ENCODE results near the gene SORL1.

Gene SORL1

DNA sequence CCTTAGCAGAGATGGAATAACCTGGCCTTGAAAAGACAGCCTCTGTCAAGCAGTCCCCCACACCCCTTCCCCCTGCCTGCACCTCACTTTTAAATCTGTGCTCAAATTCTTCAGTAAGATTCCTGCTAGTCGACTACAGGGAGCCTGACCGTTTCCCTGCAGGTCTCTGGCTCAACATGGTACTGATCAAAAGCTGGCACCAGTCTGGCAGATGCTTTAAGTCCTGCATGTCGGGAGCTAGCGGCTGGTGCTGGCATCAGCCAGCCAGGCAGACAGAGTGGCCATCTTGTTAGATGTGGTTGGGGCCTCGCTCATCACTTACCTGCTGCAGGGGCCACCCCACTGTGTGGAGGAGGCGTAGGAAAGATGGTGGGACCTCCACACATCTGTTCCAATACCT is 205.0 kb downstream of the SORL1 start:
- DNase-seq = no peak

DNA sequence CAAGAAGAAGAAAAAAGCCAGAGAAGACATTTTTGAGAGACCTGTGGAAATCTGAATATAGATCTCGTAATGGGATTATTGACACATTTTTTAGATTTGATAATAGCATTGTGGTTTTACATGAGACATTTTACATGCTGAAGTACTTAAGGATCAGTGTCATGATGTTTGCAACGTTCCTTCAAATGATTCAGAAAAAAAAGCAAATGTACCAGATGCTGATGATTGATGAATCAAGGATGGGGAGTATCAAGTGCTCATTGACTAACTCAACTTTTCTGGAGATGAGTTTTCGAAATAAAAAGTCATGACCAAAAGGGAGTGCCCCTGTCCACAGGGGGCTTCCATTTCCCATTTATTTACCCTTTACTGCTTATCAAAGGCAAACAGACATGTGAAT is 207.7 kb downstream of the SORL1 start:
- no peak for DNase-seq

DNA sequence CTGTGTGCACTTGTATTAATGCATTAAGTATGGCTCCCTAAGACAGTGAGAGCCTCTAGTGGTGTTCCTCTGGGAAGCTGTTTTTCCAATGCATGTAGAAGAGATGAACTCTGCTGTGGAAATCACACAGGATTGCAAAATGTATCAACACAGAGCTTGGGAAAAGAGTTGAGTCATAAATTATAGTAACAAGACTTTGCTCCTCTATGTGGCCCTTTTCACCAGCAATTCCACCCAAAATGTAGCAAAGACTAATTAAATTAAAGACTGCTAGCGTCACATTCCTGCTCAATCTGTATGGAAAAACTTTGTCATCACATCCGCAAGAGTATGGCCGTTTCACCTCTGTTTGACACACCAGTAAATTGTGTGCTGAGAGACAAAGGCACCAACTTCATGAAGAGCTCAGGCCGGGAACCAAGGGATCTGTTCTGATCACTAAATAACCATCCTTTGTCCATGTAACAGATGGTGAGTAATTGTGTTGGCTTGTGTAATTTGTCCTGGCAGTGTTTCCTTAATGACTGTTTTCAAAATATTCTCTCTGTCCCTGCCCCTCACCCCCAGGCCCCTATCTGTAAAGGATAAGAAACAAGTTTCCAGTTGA is 209.9 kb downstream of the SORL1 start:
- no peak for DNase-seq

DNA sequence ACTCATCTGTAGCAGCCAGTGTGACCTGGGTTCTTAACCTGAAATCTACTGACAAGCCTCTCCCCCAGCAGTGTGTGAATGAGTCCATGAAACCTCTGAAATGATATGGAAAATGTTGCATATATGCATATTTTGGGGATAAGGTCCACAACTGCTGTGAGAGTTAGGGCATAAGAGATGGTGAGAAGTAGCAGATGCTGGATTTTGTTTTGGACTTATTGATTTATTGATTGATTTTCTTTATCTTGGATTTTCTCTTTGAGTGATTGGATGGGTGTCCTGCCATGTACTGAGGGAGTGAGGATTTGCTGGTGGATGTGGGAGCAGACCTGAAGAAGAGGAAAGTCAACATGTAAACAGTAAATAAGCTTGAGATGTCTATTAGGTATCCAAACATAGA is 212.0 kb downstream of the SORL1 start:
- DNase-seq = no peak

DNA sequence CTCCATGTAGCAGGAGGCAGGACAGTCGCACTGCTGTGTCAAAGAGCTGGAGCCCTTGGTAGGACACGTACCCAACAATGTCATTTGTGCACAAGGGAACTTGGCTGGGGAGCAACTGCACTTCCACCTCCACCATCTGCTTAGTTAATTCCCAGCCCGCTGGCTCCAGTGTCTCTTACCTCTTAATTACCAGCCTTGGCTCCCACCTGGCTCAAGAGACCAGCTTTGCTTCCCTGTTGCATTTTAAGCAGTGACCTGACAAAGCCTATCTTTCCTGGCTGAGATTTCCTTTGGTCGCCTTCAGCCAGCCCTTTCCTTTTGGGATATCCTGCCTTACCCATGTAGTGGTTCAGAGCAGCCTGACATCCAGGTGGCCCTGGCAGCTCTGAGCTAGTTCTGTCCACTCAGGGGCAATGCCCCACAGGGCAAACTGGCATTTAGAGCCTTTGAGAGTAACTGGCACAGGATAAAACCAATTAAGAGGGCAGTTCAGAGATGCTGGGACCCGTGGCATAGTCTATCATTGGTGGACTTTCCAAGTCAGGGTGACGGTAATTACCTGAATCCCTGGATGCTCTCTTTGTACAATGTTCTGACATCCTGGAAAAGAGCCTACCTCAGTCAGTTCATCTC is 213.2 kb downstream of the SORL1 start:
- DNase-seq = no peak

DNA sequence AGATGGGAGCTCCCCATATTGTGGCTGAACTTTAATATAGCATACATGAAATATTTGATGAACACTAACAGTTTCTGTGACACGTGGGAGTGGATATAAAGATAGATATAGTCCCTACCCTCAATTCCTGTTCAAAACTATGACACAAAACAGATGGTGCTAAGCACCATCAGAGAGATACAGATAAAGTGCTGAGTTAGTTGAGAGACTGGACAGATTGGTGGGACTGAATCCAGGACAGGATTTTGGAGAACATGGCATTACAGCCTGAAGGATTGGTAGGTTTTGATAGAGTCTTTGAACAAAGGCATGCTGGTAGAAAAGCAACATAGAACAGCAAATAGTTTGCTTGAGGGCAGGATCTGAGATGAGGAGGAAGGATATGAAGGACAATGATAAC is 215.7 kb downstream of the SORL1 start:
- no peak for DNase-seq

DNA sequence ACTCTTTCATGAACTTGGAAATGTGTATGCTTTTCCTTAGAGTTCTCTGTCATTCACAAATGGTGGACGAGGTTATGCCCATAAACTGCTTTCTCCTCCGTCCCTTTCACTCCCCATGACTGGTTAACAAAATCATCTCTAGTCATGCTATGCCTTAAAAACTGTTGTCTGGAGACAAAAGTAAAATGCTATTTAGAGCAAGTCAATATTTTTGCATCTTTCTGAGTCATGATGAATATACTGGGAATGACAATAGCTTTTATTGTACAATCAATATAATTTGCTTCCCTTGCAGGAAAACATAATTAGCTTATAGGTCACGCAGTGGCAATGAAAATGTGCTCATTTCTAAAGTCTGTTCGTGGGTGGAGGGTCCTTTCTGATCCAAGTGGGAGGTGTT is 217.3 kb downstream of the SORL1 start:
- no peak for DNase-seq

DNA sequence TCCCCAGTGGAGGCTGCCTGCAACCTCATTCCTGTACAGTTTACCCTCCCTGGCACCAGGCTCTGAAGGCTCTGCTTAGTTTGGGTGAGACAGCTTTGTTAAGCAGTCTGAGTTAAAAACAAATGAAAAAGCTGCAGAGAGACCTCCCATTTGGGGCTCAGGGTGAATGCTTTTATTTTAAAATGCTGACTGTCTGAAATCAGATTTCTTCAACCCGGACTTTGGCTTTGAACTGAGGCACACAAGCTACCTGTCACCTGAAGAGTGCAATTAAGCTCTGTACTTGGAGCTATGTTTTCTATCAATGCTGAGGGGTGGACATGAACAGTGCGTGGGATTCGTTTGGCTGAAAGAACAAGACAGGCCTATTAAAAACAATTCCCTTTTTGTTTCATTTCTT is 218.2 kb downstream of the SORL1 start:
- no peak for DNase-seq

DNA sequence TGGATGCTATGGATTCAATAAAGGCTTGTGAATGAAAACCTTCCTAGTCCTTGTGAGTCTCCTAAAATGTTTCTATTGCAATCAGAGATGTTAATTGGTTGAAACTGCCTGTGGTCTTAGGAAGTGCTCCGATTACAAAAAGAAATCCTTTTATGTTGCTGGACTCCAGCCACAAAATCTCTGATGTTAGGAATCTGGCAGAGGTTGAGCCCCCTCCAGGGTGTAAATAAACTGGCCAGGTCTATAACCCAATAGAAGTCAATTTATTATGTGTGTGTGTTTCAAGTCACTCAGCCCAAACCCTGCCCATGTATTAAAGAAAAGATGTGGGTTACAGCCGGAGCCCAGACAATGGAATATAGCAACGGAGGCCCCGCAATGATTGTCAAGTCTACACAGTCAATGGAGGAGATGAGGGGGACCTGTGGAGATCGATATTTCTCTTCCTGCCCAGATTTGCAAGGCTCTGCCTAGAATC is 218.7 kb downstream of the SORL1 start:
- DNase-seq = no peak

DNA sequence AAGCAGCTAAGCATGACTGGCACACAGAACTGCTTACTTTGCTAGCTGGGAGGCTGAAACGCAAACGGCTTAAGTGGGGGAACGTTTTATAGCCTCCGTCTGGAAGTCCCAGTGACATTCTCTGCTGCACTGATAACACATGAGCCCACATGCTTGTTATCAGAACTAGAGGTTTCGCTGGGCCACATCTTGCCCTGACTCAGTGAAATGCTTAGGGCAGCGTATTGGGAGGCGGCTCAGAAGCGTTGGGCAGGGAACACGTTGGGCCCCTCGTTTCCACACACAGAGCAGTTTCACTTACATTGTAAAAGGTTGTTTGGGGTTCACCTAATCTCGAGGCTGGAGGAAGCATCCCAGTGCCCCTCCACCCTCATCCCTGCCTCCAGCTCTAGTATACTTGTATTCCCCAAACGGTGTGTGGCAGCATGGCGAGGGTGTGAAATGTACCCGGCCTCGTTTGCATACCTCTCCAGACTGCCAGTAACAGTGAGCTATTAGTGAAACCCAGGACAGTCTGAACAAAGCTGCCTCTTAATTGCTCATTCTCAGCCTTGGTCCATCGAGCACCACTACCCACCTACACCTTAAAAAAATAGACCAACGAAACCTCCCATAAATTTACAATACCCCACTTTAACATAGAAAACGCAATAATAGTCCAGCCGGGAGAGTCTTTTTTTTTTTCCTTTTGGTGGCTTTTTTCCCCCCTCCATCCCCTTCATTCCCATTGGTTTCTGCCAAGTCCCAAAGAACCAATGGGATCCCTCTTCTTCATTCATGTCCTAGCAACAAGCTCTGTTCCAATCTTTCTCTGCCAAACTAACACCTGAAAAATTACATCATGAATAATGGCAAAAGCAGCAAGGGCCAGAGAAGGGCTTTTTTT is 219.4 kb downstream of the SORL1 start:
- DNase-seq = peak; percentile 73

DNA sequence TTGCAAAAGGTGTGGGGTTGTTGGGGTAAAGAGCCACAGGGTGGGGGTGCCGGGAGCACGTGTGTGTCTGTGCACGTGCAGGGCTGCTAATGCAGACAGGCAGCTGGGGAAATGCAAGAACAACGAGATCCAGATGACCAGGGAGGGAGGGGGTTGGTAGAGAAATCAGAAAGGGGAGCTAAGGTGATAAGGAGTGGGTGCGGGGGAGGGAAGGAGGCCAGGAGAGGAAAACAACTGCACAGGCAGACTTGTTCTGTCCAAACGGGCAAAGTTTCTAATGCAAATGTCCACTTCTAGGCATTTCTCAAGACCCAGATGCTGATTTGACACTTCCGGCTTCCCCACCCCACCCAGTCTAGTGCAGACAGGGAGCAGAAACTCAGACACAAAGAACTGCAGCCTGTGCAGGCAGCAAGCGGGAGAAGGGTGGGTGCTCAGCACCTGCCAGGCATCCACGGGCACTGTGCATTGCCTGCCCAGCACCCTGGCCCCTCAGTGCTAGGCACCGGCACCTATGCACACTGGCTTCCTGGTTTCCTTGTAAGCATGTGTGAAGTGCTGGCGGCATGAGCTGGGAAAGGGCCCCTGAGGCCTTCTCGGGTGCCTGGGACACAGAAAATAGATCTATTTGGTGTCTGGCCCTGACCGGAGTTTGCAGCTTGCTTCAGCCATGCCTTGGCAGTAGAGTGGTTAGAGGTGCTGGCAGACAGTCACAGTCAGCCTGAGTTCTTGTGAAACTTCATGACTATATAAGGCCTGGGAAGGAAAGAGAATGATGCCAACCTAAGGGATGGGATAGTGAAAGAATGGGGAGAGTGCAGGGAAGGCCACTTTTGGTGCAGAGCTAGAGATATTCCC is 220.7 kb downstream of the SORL1 start:
- DNase-seq = peak; percentile 27

DNA sequence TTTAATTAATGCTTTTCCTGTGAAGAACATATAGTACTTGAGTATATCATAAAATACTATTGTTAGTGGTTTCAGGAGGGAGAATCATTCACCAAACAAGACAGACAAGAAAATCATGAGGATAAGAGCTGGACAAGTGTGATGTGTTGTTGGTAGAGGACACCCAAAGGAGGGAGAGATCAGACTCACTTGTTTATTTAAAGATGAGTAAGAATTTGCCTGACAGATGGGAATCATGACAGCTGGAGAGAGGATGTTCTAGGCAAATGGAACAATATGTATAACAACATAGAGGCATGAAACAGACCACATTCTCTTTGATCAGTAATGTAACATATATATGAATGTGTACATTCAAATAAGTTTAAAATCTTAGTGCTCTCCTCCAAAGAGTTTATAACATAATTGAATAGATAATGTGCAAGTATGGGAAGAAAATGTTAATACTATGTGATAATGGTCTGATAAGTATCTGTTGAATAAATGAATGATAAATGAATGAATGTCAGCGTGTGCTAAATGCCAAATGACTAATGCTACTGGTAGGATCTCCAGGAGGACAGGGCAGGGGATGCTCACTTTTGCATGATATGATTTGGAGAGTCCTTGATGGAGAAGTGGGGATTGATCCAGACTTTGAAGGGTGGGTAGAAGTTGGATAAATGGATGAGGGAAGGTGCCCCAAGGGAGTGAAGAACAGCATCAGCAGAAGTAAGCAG is 229.6 kb downstream of the SORL1 start:
- no peak for DNase-seq

All from right kidney (tissue), 1 donor.